Fibroblast of mammary gland (primary cell): ENCODE data around the gene PIK3AP1.

ENCODE experiments used
- DNase-seq: peaks from one replicate; pipeline ENCODE4 v3.0.0-alpha.2; 2010; ENCODE audit warnings: low read depth
- H3K4me3 ChIP-seq: 2 replicates; pipeline ENCODE4 v1.5.1; 2011; ENCODE audit warnings: low read depth, mild to moderate bottlenecking, low read length, moderate library complexity; ENCODE audit not compliant: control insufficient read depth
- CTCF ChIP-seq: conservative IDR thresholded peaks from 2 replicates; pipeline ENCODE4 v1.5.1; 2011; ENCODE audit warnings: low read depth, low read length, inconsistent platforms; ENCODE audit not compliant: control insufficient read depth, insufficient read depth

PIK3AP1 gene

GRCh38 chr10:96619796-96620773 is 100.2 kb downstream of the PIK3AP1 start:
- no peak overlapping the region for H3K4me3 ChIP-seq
- no peak for DNase-seq
- TF ChIP-seq CTCF = no peak

- DNase-seq = no peak
- no peak overlapping the region for H3K4me3 ChIP-seq
- TF ChIP-seq CTCF = no peak
These were observed 101.2 kb downstream of the PIK3AP1 start for GRCh38 chr10:96619120-96619519.

DNA sequence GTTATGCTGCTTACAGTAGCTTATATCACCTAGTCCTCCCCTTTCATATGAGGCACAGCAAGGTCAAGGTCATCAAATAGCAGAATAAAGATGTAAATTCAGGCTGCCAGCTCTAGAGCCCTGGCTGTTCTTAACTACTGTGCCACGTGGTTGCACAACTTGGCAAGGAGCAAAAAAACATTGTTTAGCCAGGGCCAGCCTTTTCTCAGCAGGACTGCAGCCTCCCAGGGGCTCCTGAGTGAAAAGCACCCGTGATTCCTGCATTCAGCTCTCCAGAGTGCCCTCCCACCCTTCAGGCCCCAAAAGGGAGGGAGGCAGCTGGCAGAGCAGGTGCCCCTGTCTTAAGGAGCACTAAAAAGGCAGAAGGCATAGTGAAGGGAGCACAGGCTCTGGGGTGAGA is 101.7 kb downstream of the PIK3AP1 start:
- TF ChIP-seq CTCF = no peak
- DNase-seq = no peak

GRCh38 chr10:96616961-96617360 is 103.4 kb downstream of the PIK3AP1 start:
- no peak overlapping the region for H3K4me3 ChIP-seq
- DNase-seq = no peak
- no peak for TF ChIP-seq CTCF

More for the DNA sequence above, 101.7 kb downstream of the PIK3AP1 start:
- no peak overlapping the region for H3K4me3 ChIP-seq

GRCh38 chr10:96614515-96614914 is 105.8 kb downstream of the PIK3AP1 start:
- no peak overlapping the region for H3K4me3 ChIP-seq
- no peak for TF ChIP-seq CTCF
- DNase-seq = peak; percentile 93

DNA sequence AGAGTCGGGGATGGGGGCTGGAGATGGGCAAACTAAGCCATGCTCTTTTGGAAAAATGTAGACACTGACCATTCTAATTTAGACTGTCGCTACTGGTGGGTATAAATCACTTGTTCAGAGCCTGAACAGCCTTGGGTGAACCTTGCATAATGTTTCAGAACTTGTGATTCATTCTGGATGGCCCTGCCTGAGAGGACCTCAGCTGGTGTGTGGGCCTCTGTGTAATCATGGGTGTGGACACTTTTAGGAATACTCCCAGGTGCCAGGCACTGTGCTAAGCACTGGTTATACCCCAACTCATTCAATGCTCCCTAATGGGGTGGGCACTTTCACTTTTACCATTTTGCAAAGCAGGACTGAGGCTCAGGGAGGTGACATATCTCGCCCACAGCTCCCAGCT is 106.7 kb downstream of the PIK3AP1 start:
- peak; percentile 49 for DNase-seq
- no peak overlapping the region for H3K4me3 ChIP-seq

More for the DNA sequence above, 106.7 kb downstream of the PIK3AP1 start:
- TF ChIP-seq CTCF = no peak
